Activated T-cell treated with anti-CD3 and anti-CD28 coated beads for 1 hour (primary cell): Measurements from ENCODE around the gene RANBP3L.
"Not testable (repeated sequence)": the region's sequence is repeated elsewhere in the genome, so short reads cannot be mapped to it uniquely, and the experiment has no call there.

Source experiments
- DNase-seq: peaks from one replicate; pipeline ENCODE4 v3.0.0-alpha.2; 2020; ENCODE audit warnings: low read depth

RANBP3L gene

DNA sequence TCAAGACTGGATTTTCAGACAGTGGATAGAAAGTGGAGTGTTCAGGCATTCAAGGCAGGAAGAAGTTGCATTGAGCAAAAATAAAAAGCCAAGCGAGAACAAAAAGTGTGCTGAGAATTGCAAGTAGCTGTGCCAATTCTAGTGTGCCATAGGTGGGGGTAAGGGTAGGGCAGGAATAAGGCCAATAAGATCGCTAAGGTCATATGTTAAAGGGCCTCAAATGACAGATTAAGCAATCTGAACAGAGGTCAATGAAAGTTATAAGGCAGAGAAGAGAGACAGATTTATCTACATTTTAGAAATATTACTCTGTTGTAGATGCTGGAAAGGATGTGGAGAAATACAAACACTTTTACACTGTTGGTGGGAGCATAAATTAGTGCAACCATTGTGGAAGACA, 96.4 kb downstream of the RANBP3L start:
- DNase-seq = no peak

DNA sequence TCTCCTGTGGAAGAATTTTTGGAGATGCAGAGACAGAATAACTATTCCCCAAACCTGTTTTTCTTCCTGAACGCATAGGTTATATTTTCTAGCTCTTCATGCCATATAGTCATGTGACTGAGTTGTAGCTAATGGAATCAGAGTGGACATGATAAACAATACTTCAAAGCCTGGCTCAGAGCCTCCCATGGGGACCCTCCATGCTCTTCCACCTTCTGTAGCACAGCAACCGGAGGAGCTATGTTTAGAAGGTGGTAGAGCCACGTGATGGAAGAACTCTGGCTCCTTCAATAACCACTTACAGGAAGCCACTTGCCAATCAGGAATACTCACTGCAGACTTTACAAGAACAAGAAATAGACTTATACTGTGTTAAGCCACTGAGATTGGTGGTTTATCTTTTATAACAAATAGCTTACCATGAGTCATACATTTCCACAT, 99.2 kb downstream of the RANBP3L start:
- no peak for DNase-seq

DNA sequence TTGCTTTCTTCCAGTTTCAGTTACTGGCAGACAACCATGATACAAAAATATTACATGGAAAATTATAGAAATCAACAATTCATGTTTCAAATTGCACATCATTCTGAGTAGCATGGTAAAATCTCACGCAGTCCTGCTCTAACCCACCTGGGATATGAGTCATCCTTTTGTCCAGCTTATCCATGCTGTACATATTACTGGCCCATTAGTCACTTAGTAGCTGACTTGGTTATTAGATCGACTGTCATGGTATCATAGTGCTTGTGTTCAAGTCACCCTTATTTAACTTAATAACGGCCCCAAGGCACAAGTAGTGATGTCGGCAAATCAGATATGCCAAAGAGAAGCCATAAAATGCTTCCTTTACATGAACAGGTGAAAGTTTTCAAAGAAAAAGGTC, 101.2 kb downstream of the RANBP3L start:
- DNase-seq = no peak

DNA sequence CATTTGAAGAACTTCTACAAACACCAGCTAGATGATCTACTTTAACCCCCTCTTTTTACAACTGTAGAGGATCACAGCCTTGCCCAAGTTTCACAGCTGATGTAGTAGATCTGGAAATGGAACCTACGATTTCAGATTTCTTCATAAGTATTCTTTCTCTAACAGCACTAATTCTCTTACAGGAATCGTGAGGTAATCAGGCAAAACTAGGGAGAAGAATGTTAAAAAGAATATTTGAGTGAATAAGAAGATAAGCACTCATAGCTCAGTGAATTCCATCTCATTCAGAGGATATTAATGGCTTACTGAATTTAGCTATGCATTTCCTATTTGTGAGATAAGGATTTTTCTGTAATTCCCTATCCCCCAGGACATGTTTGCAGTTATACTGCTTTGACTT, 102.1 kb downstream of the RANBP3L start:
- no peak for DNase-seq

DNA sequence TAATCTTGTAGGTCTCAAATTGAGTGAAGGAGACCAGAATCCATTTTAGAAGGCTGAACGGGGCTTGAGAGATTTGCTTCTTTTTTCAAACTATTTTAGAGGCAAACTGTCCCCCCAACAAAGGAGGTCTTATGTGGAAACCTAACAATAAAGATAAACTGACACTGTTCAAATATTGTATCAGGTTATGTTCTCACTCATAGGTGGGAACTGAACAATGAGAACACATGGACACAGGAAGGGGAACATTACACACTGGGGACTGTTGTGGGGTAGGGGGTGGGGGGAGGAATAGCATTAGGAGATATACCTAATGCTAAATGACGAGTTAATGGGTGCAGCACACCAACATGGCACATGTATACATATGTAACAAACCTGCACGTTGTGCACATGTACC, 102.9 kb downstream of the RANBP3L start:
- DNase-seq = not testable (repeated sequence)
